Measurements from ENCODE around the gene LBHD2. TPM values are rescaled to one million over a fixed set of nuclear protein-coding genes. Genes with fewer than 3 reads are reported as not detected.

Gene LBHD2
- total and polyA plus RNA-seq, 2 of the 13 experiments (the other 11 are each of a cell fraction or from before 2014, with no cell fraction given), result 0.67 to 1.00 TPM

DNA sequence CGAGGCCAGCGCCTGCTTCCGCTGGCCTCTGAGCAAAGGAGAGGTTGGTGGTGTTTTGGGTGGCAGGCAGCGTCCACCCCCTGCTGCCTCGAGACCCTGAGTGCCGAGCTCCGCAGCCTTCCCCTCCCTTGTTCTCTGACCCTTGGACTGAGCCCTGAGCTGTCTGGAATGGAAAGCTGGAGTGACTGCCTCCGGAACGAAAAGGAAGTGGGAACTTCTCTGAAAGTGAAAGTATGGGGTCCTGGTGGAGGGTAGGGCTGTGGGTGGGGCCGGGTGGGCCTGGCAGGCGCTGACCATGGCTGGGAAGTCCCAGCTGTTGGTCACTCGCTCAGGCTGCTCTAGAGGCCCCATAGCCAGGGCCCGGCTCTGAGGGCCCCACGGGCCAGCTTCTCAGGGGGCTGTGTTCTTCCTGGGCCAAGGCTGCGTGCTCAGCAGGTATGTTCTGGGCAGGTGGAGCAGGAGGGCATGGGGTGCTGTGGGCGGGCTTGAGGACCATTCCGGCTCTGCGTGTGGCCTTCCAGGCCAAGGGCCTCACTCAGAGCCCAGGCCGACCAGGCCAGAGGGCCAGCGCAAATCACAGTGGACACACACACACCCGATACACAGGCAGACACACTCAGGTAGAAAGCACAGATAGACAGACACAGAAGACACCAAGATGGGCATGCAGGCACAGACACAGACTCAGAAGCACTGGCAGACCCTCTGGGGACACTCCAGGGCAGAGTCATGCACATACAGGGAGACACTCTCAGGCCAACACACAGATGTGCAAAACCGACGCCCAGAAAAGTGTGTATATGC, 10.6 kb downstream of the LBHD2 start, which contains the start of gene EXOC3L4 (continued):
- TF ChIP-seq HES4 (CRISPR knock-in tag; IDR thresholded peaks at IDR 0.05; ENCODE audit: borderline replicate concordance), result peak; percentile 77; the same call in 1 of the 2 replicates
- TF ChIP-seq TCF7 (IDR thresholded peaks at IDR 0.05; ENCODE audit: low read depth), result no peak
- TF ChIP-seq ZHX2 (IDR thresholded peaks at IDR 0.05; ENCODE audit: low read depth), result no peak
- TF ChIP-seq ZHX2 (CRISPR knock-in tag; IDR thresholded peaks at IDR 0.05; ENCODE audit: borderline replicate concordance), result no peak
- TF ChIP-seq, protein P1, sequence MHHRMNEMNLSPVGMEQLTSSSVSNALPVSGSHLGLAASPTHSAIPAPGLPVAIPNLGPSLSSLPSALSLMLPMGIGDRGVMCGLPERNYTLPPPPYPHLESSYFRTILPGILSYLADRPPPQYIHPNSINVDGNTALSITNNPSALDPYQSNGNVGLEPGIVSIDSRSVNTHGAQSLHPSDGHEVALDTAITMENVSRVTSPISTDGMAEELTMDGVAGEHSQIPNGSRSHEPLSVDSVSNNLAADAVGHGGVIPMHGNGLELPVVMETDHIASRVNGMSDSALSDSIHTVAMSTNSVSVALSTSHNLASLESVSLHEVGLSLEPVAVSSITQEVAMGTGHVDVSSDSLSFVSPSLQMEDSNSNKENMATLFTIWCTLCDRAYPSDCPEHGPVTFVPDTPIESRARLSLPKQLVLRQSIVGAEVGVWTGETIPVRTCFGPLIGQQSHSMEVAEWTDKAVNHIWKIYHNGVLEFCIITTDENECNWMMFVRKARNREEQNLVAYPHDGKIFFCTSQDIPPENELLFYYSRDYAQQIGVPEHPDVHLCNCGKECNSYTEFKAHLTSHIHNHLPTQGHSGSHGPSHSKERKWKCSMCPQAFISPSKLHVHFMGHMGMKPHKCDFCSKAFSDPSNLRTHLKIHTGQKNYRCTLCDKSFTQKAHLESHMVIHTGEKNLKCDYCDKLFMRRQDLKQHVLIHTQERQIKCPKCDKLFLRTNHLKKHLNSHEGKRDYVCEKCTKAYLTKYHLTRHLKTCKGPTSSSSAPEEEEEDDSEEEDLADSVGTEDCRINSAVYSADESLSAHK (CRISPR knock-in tag; IDR thresholded peaks at IDR 0.05; ENCODE audit: borderline replicate concordance), result no peak
- TF ChIP-seq ZNF276 (CRISPR knock-in tag; IDR thresholded peaks at IDR 0.05; ENCODE audit: low read depth), result no peak
- no peak for TF ChIP-seq ZNF556 (CRISPR knock-in tag; IDR thresholded peaks at IDR 0.05; ENCODE audit: borderline replicate concordance)
- TF ChIP-seq PHB2 (IDR thresholded peaks at IDR 0.05; ENCODE audit: partially characterized antibody), result no peak
- no peak for TF ChIP-seq ZNF530 (CRISPR knock-in tag; IDR thresholded peaks at IDR 0.05; ENCODE audit: low read depth)
- no peak for TF ChIP-seq ZNF639 (CRISPR knock-in tag; conservative IDR thresholded peaks at IDR 0.05)
- no peak for TF ChIP-seq SCMH1 (CRISPR knock-in tag; IDR thresholded peaks at IDR 0.05; ENCODE audit: borderline replicate concordance)
- TF ChIP-seq CHD2 (IDR thresholded peaks at IDR 0.05; ENCODE audit: low read depth, low read length), result no peak
- no peak for TF ChIP-seq ZFP37 (CRISPR knock-in tag; IDR thresholded peaks at IDR 0.05; ENCODE audit: borderline replicate concordance)
- no peak for TF ChIP-seq PBX3 (CRISPR knock-in tag; IDR thresholded peaks at IDR 0.05; ENCODE audit: borderline replicate concordance)
- TF ChIP-seq KDM6A (CRISPR knock-in tag; IDR thresholded peaks at IDR 0.05; ENCODE audit: low read depth), result no peak
- TF ChIP-seq HOXA7 (CRISPR knock-in tag; IDR thresholded peaks at IDR 0.05), result no peak
